AG09309 (cell line): Measurements from ENCODE around the gene CS.

Experiments used
- DNase-seq: peaks from one replicate; pipeline ENCODE4 v3.0.0-alpha.2; 2010; ENCODE audit warnings: low read depth
- H3K4me3 ChIP-seq: 2 replicates; pipeline ENCODE4 v1.5.1; 2011; ENCODE audit warnings: mild to moderate bottlenecking, low read depth, low read length, moderate library complexity; ENCODE audit not compliant: control insufficient read depth
- TF ChIP-seq, protein P1 (sequence below): IDR thresholded peaks from 2 replicates; pipeline ENCODE4 v1.5.1; 2011; ENCODE audit warnings: mild to moderate bottlenecking, low read depth, low read length, inconsistent platforms; ENCODE audit not compliant: insufficient read depth, control insufficient read depth; ENCODE audit errors: missing control alignments

The CS gene

DNA sequence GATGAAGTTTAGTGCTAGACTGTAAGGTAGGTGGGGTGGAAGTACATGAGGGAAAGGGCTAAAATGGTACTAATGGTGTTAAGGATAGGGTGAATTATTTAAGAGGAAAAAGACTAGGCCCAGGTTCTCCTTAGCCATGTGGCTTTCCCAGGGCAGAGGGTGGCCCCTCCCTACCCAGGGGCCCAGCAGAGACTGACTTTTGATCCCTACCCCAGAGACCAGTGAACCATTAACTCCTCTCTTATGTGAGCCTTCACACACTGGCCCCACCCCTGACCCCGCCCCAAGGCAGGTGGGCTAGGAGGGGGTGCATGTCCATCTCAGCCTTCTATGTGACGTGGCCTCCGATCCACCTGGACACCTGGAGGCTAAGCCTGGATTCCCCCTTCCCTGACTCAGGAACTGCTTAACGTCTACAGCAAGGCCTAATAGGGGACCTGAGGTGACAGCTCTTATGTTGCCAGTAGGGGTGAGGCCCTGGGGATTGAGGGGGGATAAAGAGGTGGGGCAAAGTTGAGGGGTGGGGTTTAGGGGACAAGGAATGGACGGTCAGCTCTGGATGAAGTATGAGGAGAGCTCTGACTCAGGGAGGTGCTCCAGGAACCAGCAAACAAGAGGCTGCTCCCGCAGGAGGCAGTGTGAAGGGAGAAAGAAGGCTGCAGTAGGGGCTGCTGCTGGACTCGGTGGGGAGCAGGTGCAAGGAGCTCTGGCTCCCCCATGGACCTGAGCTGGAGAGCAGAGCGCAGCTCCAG is 69.5 kb downstream of the CS start:
- no peak for DNase-seq
- H3K4me3 ChIP-seq = no peak overlapping the region

DNA sequence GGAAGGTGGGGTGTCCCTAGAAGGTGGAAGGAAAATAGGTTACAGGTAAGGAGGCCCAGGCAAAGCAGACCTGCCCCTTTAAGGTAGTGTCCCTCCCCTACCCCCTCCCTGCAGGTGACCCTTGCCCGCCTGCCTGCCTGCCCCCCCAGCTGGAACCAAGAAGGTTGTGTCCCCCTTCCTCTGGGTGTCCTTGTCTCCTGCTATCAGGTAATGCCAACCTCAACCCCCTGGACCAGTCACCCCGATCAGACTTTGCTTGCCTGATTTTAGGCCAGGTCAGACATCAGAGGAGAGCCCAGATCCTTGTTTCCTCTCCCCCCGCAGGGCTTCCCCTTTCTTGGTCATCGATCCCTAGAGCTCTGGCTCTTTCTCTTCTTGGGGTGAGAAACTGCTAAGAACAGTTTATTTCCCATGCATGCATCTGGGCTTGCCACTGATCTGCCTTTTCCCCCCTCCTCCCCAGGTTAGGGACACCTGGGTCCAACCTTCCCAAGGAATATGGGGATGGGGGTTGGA is 70.2 kb downstream of the CS start, which contains the start of gene SLC39A5:
Gene SLC39A5 (plus strand): TSS at position 136 of the 516 bp plus-strand sequence. CDS start 1,224 bp downstream, outside the sequence.
- no peak for DNase-seq
- H3K4me3 ChIP-seq = no peak within 1 kb of the TSS
- TF ChIP-seq, protein P1, sequence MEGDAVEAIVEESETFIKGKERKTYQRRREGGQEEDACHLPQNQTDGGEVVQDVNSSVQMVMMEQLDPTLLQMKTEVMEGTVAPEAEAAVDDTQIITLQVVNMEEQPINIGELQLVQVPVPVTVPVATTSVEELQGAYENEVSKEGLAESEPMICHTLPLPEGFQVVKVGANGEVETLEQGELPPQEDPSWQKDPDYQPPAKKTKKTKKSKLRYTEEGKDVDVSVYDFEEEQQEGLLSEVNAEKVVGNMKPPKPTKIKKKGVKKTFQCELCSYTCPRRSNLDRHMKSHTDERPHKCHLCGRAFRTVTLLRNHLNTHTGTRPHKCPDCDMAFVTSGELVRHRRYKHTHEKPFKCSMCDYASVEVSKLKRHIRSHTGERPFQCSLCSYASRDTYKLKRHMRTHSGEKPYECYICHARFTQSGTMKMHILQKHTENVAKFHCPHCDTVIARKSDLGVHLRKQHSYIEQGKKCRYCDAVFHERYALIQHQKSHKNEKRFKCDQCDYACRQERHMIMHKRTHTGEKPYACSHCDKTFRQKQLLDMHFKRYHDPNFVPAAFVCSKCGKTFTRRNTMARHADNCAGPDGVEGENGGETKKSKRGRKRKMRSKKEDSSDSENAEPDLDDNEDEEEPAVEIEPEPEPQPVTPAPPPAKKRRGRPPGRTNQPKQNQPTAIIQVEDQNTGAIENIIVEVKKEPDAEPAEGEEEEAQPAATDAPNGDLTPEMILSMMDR = no peak

More for the DNA sequence above, 69.5 kb downstream of the CS start:
- TF ChIP-seq, protein P1 = no peak

DNA sequence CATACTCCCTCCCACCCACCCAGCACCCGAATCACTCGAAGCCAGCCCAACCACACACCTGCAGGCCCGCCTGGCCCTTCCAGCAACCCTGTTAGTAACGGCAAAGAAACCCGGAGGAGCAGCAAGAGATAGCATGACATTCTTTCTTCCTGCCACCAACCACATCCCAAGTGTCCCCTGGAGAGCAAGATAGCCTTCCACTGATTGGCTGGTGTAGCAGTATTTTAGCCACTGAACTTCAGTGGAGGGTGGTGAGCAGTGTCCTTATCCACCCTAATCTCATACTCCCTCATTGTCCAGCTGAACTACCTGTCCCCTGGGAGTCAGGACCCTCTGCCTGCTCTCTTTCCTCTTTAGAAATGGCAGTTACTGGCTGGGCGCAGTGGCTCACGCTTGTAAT is 71.0 kb downstream of the CS start:
- DNase-seq = no peak
- TF ChIP-seq, protein P1 = no peak
- no peak overlapping the region for H3K4me3 ChIP-seq

- H3K4me3 ChIP-seq = peak overlapping the region; percentile 86
- TF ChIP-seq, protein P1 = no peak
- DNase-seq = no peak
These were observed 75.2 kb downstream of the CS start for GRCh38 chr12:56224954-56225353.

- H3K4me3 ChIP-seq = peak within 1 kb of the TSS; percentile 86
- TF ChIP-seq, protein P1 = peak; percentile 74
- DNase-seq = peak; percentile 88
These were observed 75.9 kb downstream of the CS start, which contains the start of gene NABP2 for GRCh38 chr12:56224102-56224701. NABP2 (plus strand) TSS chr12:56224342; CDS start chr12:56224857, 515 bp downstream.

GRCh38 chr12:56223571-56224101 is 76.5 kb downstream of the CS start:
- TF ChIP-seq, protein P1 = no peak
- DNase-seq = no peak
- H3K4me3 ChIP-seq = peak overlapping the region; percentile 1; the same call in 1 of the 2 replicates
